ENCODE data around the gene MBTPS1. TPM values are rescaled to one million over a fixed set of nuclear protein-coding genes. Genes with fewer than 3 reads are reported as not detected.

MBTPS1 gene
- total RNA-seq, 1 experiment from 2014 or later: 86.0 TPM

- peak; percentile 30 for DNase-seq (ENCODE audit: low spot score)
Observed at GRCh38 chr16:84098939-84099338, 17.8 kb downstream of the MBTPS1 start.

- DNase-seq (ENCODE audit: low spot score): no peak
Observed at GRCh38 chr16:84096447-84097005, 20.2 kb downstream of the MBTPS1 start.

GRCh38 chr16:84095466-84095865, 21.3 kb downstream of the MBTPS1 start:
- DNase-seq (ENCODE audit: low spot score): no peak

GRCh38 chr16:84093879-84094270, 22.9 kb downstream of the MBTPS1 start:
- no peak for DNase-seq (ENCODE audit: low spot score)

GRCh38 chr16:84093120-84093878, 23.4 kb downstream of the MBTPS1 start:
- DNase-seq (ENCODE audit: low spot score): no peak

- no peak for DNase-seq (ENCODE audit: low spot score)
Observed at GRCh38 chr16:84091460-84091859, 25.3 kb downstream of the MBTPS1 start.

- DNase-seq (ENCODE audit: low spot score): no peak
Observed at GRCh38 chr16:84090211-84090610, 26.5 kb downstream of the MBTPS1 start.

GRCh38 chr16:84088695-84089395, 27.9 kb downstream of the MBTPS1 start:
- no peak for DNase-seq (ENCODE audit: low spot score)

GRCh38 chr16:84087466-84088151, 29.1 kb downstream of the MBTPS1 start:
- no peak for DNase-seq (ENCODE audit: low spot score)

- DNase-seq (ENCODE audit: low spot score): no peak
Observed at GRCh38 chr16:84087001-84087400, 29.7 kb downstream of the MBTPS1 start.

- no peak for DNase-seq (ENCODE audit: low spot score)
Observed at GRCh38 chr16:84086341-84086740, 30.4 kb downstream of the MBTPS1 start.

- no peak for DNase-seq (ENCODE audit: low spot score)
Observed at GRCh38 chr16:84085773-84086172, 31.0 kb downstream of the MBTPS1 start.

- DNase-seq (ENCODE audit: low spot score): no peak
Observed at GRCh38 chr16:84085271-84085667, 31.5 kb downstream of the MBTPS1 start.

- DNase-seq (ENCODE audit: low spot score): peak; percentile 67
Observed at GRCh38 chr16:84084570-84085270, 32.0 kb downstream of the MBTPS1 start.

- no peak for DNase-seq (ENCODE audit: low spot score)
Observed at GRCh38 chr16:84082835-84083569, 33.7 kb downstream of the MBTPS1 start.

- no peak for DNase-seq (ENCODE audit: low spot score)
Observed at GRCh38 chr16:84082110-84082509, 34.6 kb downstream of the MBTPS1 start.

- DNase-seq (ENCODE audit: low spot score): no peak
Observed at GRCh38 chr16:84081446-84081989, 35.2 kb downstream of the MBTPS1 start.

GRCh38 chr16:84080813-84081212, 35.9 kb downstream of the MBTPS1 start:
- DNase-seq (ENCODE audit: low spot score): no peak

GRCh38 chr16:84080378-84080777, 36.4 kb downstream of the MBTPS1 start:
- DNase-seq (ENCODE audit: low spot score): no peak

GRCh38 chr16:84079664-84080063, 37.1 kb downstream of the MBTPS1 start:
- DNase-seq (ENCODE audit: low spot score): no peak

- DNase-seq (ENCODE audit: low spot score): no peak
Observed at GRCh38 chr16:84075376-84075775, 41.4 kb downstream of the MBTPS1 start.

All from A172 (cell line).